22Rv1 (cell line): ENCODE results near the gene MUSK.

Experiments
- CTCF ChIP-seq: fragments of 450-650 bp; IDR thresholded peaks from 2 replicates; pipeline ENCODE4 v1.5.1; 2017; ENCODE audit warnings: mild to moderate bottlenecking
- ZFX ChIP-seq: fragments of 450-650 bp; IDR thresholded peaks from 2 replicates; pipeline ENCODE4 v1.6.1; 2017; ENCODE audit warnings: antibody characterized with exemption, borderline replicate concordance

GRCh38 chr9:110703669-110704068 is 35.1 kb downstream of the MUSK start:
- TF ChIP-seq CTCF (no peak), ZFX (no peak)
